ENCODE results near the gene NTSR1. TPM values are rescaled to one million over a fixed set of nuclear protein-coding genes. Genes with fewer than 3 reads are reported as not detected.

The NTSR1 gene
- total RNA-seq, 1 donor: under 0.01 TPM

DNA sequence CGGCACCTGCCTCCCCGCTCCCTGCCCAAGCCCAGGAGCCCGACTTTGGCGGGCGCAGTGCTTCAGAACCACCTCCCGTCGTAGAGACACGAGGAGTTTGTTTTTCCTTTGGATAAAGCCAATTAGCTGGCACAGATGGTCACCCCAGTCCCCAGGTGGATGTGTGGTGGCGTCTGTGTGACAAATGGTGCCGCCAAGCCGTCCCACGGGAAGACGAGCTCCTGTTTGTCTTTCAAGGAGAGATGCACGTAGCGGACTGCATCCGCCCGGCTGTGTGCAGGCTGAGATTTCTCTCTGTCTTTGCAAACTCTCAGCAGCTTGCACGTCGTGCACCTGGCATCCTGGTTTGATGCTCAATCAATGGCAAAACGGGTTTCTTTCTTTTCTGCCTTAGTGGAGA is 71.6 kb downstream of the NTSR1 start:
- TF ChIP-seq, protein P1, sequence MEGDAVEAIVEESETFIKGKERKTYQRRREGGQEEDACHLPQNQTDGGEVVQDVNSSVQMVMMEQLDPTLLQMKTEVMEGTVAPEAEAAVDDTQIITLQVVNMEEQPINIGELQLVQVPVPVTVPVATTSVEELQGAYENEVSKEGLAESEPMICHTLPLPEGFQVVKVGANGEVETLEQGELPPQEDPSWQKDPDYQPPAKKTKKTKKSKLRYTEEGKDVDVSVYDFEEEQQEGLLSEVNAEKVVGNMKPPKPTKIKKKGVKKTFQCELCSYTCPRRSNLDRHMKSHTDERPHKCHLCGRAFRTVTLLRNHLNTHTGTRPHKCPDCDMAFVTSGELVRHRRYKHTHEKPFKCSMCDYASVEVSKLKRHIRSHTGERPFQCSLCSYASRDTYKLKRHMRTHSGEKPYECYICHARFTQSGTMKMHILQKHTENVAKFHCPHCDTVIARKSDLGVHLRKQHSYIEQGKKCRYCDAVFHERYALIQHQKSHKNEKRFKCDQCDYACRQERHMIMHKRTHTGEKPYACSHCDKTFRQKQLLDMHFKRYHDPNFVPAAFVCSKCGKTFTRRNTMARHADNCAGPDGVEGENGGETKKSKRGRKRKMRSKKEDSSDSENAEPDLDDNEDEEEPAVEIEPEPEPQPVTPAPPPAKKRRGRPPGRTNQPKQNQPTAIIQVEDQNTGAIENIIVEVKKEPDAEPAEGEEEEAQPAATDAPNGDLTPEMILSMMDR (IDR thresholded peaks at IDR 0.05; ENCODE audit: insufficient read depth, low read depth, low read length): no peak
- no peak overlapping the region for H3K4me3 ChIP-seq (ENCODE audit: low read depth, low read length)
- DNase-seq (ENCODE audit: low read depth): no peak

DNA sequence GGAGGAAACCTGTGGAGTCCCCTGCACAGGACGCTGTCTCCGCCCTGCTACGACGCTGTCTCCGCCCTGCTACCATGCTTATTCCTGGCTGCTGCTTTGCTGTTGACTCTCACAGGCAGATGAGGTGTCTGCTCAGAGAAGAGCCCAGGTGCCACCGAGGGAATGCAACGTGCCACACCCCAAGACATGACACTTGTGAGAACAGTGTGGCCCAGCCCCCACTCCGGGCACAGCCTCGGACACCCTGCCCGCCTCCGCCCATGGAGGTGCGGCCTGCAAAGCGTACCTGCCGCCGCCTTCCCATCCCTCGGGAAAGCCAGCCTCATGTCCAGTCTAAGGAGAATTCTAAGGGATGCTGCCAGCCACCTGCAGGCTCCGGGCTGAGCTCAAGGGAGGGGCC is 72.1 kb downstream of the NTSR1 start:
- TF ChIP-seq, protein P1 (IDR thresholded peaks at IDR 0.05; ENCODE audit: insufficient read depth, low read depth, low read length): no peak

DNA sequence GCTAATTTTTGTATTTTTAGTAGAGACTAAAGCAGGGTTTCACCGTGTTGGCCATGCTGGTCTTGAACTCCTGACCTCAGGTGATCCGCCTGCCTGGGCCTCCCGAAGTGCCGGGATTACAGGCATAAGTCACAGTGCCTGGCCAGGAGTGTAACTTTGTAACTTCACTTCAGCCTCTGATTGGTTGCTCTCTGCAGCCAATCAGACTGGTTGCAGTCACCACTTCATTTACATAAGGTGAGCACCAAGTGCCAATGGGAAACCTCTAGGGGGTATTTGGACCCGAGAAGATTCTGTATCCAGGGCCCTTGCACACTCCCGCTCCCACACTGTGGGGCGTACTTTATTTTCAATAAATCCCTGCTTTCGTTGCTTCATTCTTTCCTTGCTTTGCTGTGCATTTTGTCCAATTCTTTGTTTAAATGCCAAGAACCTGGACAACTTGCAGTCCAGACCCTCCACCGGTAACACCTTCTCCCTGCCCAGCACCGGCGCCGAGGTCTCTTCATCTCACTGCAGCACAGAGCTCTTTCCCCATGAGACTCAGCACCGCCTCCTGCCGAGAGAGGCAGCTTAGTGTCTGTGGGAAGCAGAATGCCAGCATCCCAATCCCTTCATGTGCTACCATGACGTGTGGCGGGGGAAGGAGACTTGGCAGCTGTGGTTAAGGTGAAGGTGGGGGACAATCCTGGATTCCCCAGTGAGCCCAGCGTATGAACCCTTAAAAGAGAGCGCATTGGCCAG is 73.7 kb downstream of the NTSR1 start:
- no peak for DNase-seq (ENCODE audit: low read depth)
- TF ChIP-seq, protein P1 (IDR thresholded peaks at IDR 0.05; ENCODE audit: insufficient read depth, low read depth, low read length): peak; percentile 38

More for the DNA sequence above, 72.1 kb downstream of the NTSR1 start:
- DNase-seq (ENCODE audit: low read depth): no peak
- no peak overlapping the region for H3K4me3 ChIP-seq (ENCODE audit: low read depth, low read length)

DNA sequence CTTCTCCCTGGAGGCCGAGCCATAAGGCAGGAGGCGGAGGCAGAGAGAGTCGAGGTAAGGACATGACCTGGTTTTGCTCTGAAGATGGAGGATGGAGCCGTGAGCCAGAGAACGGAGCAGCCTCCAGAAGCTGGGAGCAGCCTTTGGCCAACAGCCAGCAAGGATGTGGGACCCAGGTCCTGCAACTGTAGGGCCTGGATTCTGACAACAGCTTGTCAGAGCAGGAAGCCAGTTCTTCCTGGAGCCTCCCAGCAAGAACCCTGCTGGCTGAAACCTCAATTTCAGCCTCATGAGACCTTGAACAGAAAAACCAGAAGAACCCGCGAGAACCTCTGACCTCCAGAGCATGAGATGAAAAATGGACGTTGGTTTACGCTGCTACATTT is 74.2 kb downstream of the NTSR1 start:
- TF ChIP-seq, protein P1 (IDR thresholded peaks at IDR 0.05; ENCODE audit: insufficient read depth, low read depth, low read length): no peak
- DNase-seq (ENCODE audit: low read depth): no peak
- no peak overlapping the region for H3K4me3 ChIP-seq (ENCODE audit: low read depth, low read length)

More for the DNA sequence above, 73.7 kb downstream of the NTSR1 start:
- no peak overlapping the region for H3K4me3 ChIP-seq (ENCODE audit: low read depth, low read length)

- no peak for DNase-seq (ENCODE audit: low read depth)
- TF ChIP-seq, protein P1 (IDR thresholded peaks at IDR 0.05; ENCODE audit: insufficient read depth, low read depth, low read length): no peak
Observed at GRCh38 chr20:62784497-62784896, 75.9 kb downstream of the NTSR1 start.

DNA sequence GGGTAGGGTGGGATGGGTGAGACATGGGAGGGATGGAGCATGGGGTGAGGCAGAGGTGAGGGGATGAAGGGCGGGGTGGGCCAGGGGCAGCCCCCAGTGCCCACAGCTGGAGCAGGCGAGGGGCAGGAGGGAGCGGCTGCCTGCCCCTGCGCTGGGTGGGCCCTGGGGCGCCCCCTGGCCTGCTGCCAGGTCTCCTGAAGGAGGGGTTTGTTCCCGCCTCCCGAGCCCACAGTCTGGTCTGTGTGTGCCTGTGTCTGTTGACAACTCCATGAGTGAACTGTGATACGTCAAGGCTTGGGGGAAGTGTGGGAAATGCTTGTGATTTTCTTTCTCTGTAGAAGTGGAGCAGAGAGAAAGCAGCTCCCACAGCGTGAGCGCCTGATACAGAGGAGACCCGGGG is 76.8 kb downstream of the NTSR1 start:
- H3K4me3 ChIP-seq (ENCODE audit: low read depth, low read length): no peak overlapping the region
- TF ChIP-seq, protein P1 (IDR thresholded peaks at IDR 0.05; ENCODE audit: insufficient read depth, low read depth, low read length): no peak
- no peak for DNase-seq (ENCODE audit: low read depth)

More at GRCh38 chr20:62784497-62784896, 75.9 kb downstream of the NTSR1 start:
- H3K4me3 ChIP-seq (ENCODE audit: low read depth, low read length): no peak overlapping the region

GRCh38 chr20:62786157-62786556 is 77.5 kb downstream of the NTSR1 start:
- TF ChIP-seq, protein P1 (IDR thresholded peaks at IDR 0.05; ENCODE audit: insufficient read depth, low read depth, low read length): no peak
- H3K4me3 ChIP-seq (ENCODE audit: low read depth, low read length): no peak overlapping the region
- no peak for DNase-seq (ENCODE audit: low read depth)
